ENCODE results near the gene RXRG. TPM values are rescaled to one million over a fixed set of nuclear protein-coding genes. Genes with fewer than 3 reads are reported as not detected.

Gene RXRG
- total and polyA plus RNA-seq, 2 of the 8 experiments (the other 6 are each of a cell fraction or from before 2014, with no cell fraction given), result not detected

GRCh38 chr1:165468253-165468652 is 23.3 kb upstream of the RXRG start:
- WGBS, 2 experiments (ENCODE audit: extremely low coverage in 1 of 2, insufficient coverage in 1 of 2, insufficient read length in 1 of 2, insufficient replicate concordance in 2 of 2, low coverage in 1 of 2, low lambda C conversion rate in 2 of 2, missing lambda C conversion rate in 1 of 2), result 88% methylated on average over 2 of the region's 2 CpGs; no CpG with 5 or more reads in 1 of the 2 experiments
- POLR2A ChIA-PET (ENCODE audit: partially characterized antibody), result no interaction called here

More at GRCh38 chr1:165468253-165468652, 23.3 kb upstream of the RXRG start:
- Histone ChIP-seq H3K79me1 (ENCODE audit: low read depth, low read length) (no peaks in the 10 kb centered on the region), H3K27me3 (replicated peaks in 1 of 4; ENCODE audit: control insufficient read depth in 3 of 4, extremely low read depth in 1 of 4, insufficient read depth in 3 of 4, low read length in 3 of 4) (no peaks in the 10 kb centered on the region; a peak in 2 of 7 replicates), H2BK5ac (ENCODE audit: low read depth, low read length) (no peak overlapping the region), H4K8ac (ENCODE audit: extremely low read depth, insufficient read depth, low read length) (no peak overlapping the region), H4K5ac (ENCODE audit: insufficient read length, low read depth, low read length) (no peak overlapping the region), H2AFZ (ENCODE audit: low read length) (no peak overlapping the region), H3K18ac (ENCODE audit: extremely low read depth, low read length) (no peak overlapping the region), H3K23ac (ENCODE audit: insufficient read length) (no peak overlapping the region), H4K20me1 (replicated peaks in 1 of 2; ENCODE audit: control insufficient read depth in 1 of 2, insufficient read depth in 2 of 2, low read length in 2 of 2) (no peaks in the 10 kb centered on the region), H3K4me2 (ENCODE audit: insufficient read depth in 1 of 2, low read depth in 2 of 2, low read length in 2 of 2) (no peak overlapping the region), H3K9ac (replicated peaks in 1 of 4; ENCODE audit: extremely low read depth in 1 of 4, low read depth in 3 of 4, low read length in 3 of 4) (no peak overlapping the region), H3K4ac (replicated peaks; ENCODE audit: insufficient read length, low read depth, low read length) (no peak overlapping the region), H3K79me2 (ENCODE audit: control insufficient read depth in 1 of 2, insufficient read depth in 2 of 2, low read length in 2 of 2) (no peaks in the 10 kb centered on the region), H3K23me2 (ENCODE audit: low read depth, low read length) (peaks cover 3% of the 10 kb centered on the region; the same call in 1 of the 2 replicates), H2BK15ac (ENCODE audit: low read length) (no peak overlapping the region), H3K4me3 (ENCODE audit: extremely low read depth in 1 of 4, insufficient read depth in 2 of 4, low read depth in 3 of 4, low read length in 4 of 4) (no peak overlapping the region), H3K36me3 (ENCODE audit: control insufficient read depth in 2 of 4, insufficient read depth in 4 of 4, low read length in 3 of 4) (no peaks in the 10 kb centered on the region), H3K56ac (replicated peaks; ENCODE audit: insufficient read length, low read depth, low read length) (no peak overlapping the region), H2BK12ac (ENCODE audit: low read depth, low read length) (no peak overlapping the region), H2BK120ac (replicated peaks; ENCODE audit: low read depth, low read length) (no peak overlapping the region), H4K91ac (replicated peaks; ENCODE audit: insufficient read length, low read length) (no peak overlapping the region), H2BK20ac (ENCODE audit: low read length) (no peak overlapping the region), H3K27ac (ENCODE audit: low read depth, low read length) (no peak overlapping the region), H3K4me1 (replicated peaks in 1 of 4; ENCODE audit: control insufficient read depth in 3 of 4, insufficient read depth in 4 of 4, low read length in 3 of 4) (peaks cover 2 to 15% (median 5%) of the 10 kb centered on the region in 4 experiments; a peak in 5 of 7 replicates), H3K9me3 (ENCODE audit: insufficient read depth in 2 of 2, low read depth in 1 of 2, low read length in 1 of 2) (no peaks in the 10 kb centered on the region), H3K14ac (ENCODE audit: insufficient read length) (no peak overlapping the region), H2AK5ac (ENCODE audit: low read depth, low read length) (no peak overlapping the region)
- FAIRE-seq, result no peak
- CTCF ChIA-PET (ENCODE audit: partially characterized antibody), result interaction anchor here (1.1 kb wide), 2 partner anchors 49 to 65 kb away, joined by 3 read pairs; no protein-coding TSS in a partner anchor
- no peak for TF ChIP-seq KDM1A (IDR thresholded peaks at IDR 0.05; ENCODE audit: borderline replicate concordance, low read length)
- no peak for DNase-seq (ENCODE audit: low read depth in 1 of 2, low spot score in 2 of 2)
